Keratinocyte (primary cell): ENCODE measurements around the gene CARMIL1. TPM values are rescaled to one million over a fixed set of nuclear protein-coding genes. Genes with fewer than 3 reads are reported as not detected.
A peak's percentile ranks its signal among the peaks of the same experiment; 100 is the strongest.

Experiments
- DNase-seq: peaks from one replicate; pipeline ENCODE4 v3.0.0-alpha.2; 2011; ENCODE audit warnings: low read depth, missing footprints, low spot score
- FAIRE-seq: peaks from 2 replicates; lab custom pipeline; 2011; peaks lifted over from hg19 to GRCh38; lab: Jason Lieb, UNC
- H2AFZ ChIP-seq: 2 replicates; pipeline ENCODE4 v1.6.0; 2012; ENCODE audit warnings: low read length, control low read depth, inconsistent platforms; ENCODE audit not compliant: control insufficient read depth
- H3K27ac ChIP-seq: 2 replicates; pipeline ENCODE4 v1.5.1; 2011; ENCODE audit warnings: low read length; ENCODE audit not compliant: control insufficient read depth, insufficient read depth
- H3K27me3 ChIP-seq: 3 replicates; pipeline ENCODE4 v1.6.0; 2011; ENCODE audit warnings: low read length; ENCODE audit not compliant: control insufficient read depth, insufficient read depth; ENCODE audit errors: extremely low read depth
- H3K36me3 ChIP-seq, 2 experiments: 2 replicates in 1 of 2; 3 replicates in 1 of 2; pipeline ENCODE4 v1.5.1; 2011; ENCODE audit warnings: low read length in 2 of 2, mild to moderate bottlenecking in 1 of 2; ENCODE audit not compliant: control insufficient read depth in 2 of 2, insufficient read depth in 2 of 2; ENCODE audit errors: extremely low read depth in 1 of 2
- H3K4me1 ChIP-seq: 3 replicates; pipeline ENCODE4 v1.5.1; 2011; ENCODE audit warnings: low read length; ENCODE audit not compliant: control insufficient read depth, insufficient read depth; ENCODE audit errors: extremely low read depth
- H3K4me2 ChIP-seq: 3 replicates; pipeline ENCODE4 v1.6.0; 2011; ENCODE audit warnings: low read depth, low read length; ENCODE audit not compliant: control insufficient read depth, insufficient read depth; ENCODE audit errors: extremely low read depth
- H3K4me3 ChIP-seq, 3 experiments: fragments of 200-600 bp in 1 of 3; sonication (generic) in 1 of 3; 2 replicates in 2 of 3; 3 replicates in 1 of 3; pipeline ENCODE4 v1.5.1; 2011 to 2016; ENCODE audit warnings: low read length in 3 of 3, mild to moderate bottlenecking in 3 of 3, control low read depth in 2 of 3, inconsistent platforms in 1 of 3, low read depth in 1 of 3, mixed read lengths in 1 of 3, mixed run types in 1 of 3, moderate library complexity in 1 of 3; ENCODE audit not compliant: control insufficient read depth in 2 of 3, insufficient read depth in 2 of 3; ENCODE audit errors: extremely low read depth in 1 of 3
- H3K79me2 ChIP-seq: 2 replicates; pipeline ENCODE4 v1.6.0; 2012; ENCODE audit warnings: low read length; ENCODE audit not compliant: control insufficient read depth, insufficient read depth
- H3K9ac ChIP-seq: 3 replicates; pipeline ENCODE4 v1.6.0; 2011; ENCODE audit warnings: low read length; ENCODE audit not compliant: control insufficient read depth, insufficient read depth; ENCODE audit errors: extremely low read depth
- H3K9me1 ChIP-seq: 3 replicates; pipeline ENCODE4 v1.6.0; 2011; ENCODE audit warnings: low read length; ENCODE audit not compliant: control insufficient read depth, insufficient read depth; ENCODE audit errors: extremely low read depth
- H3K9me3 ChIP-seq: 2 replicates; pipeline ENCODE4 v1.5.1; 2012; ENCODE audit warnings: low read depth, low read length; ENCODE audit not compliant: control insufficient read depth
- H4K20me1 ChIP-seq: 3 replicates; pipeline ENCODE4 v1.6.0; 2011; ENCODE audit warnings: low read length; ENCODE audit not compliant: control insufficient read depth, insufficient read depth; ENCODE audit errors: extremely low read depth
- CTCF ChIP-seq, 3 experiments: IDR thresholded peaks in 1 of 3; conservative IDR thresholded peaks in 1 of 3; optimal IDR thresholded peaks in 1 of 3; 2 replicates in 2 of 3; 3 replicates in 1 of 3; pipeline versions ENCODE3 to v1.5.1; 2011; ENCODE audit warnings: low read length in 3 of 3, mild to moderate bottlenecking in 3 of 3, moderate library complexity in 2 of 3, control low read depth in 1 of 3, inconsistent platforms in 1 of 3; ENCODE audit not compliant: insufficient read depth in 2 of 3; ENCODE audit errors: extremely low read depth in 1 of 3
- EZH2 ChIP-seq: IDR thresholded peaks from one replicate; pipeline ENCODE4 v1.6.1; 2012; ENCODE audit warnings: inconsistent platforms, mild to moderate bottlenecking, low read length, moderate library complexity
- dilution Hi-C: fragments of 300-500 bp; cut with MboI; formaldehyde crosslinking; loops from one replicate; pipeline ENCODE4 v1.7.0; 2020; ENCODE audit warnings: low sequenced_read_pairs; ENCODE audit not compliant: extremely low pct_ligation_motif_present
- polyA plus RNA-seq, 5 experiments: library from polyadenylated mRNA; depleted of rRNA in 3 of 5; stranded (reverse) in 3 of 5; stranded (forward) in 1 of 5; unstranded in 1 of 5; fragments of >200 nt; gene quantifications; 1 replicate in 1 of 5; 2 replicates in 3 of 5; 3 replicates in 1 of 5; pipeline versions ENCODE4 v1.2.1 to v1.2.3, GENCODE V29; 2011 to 2012; ENCODE audit warnings: missing spikeins in 2 of 5, low read depth in 1 of 5, low replicate concordance in 1 of 5

Gene CARMIL1
- polyA plus RNA-seq, 1 donor (not counting 4 experiments of a cell fraction or from before 2014, with no cell fraction given): 18.9 TPM

- H4K20me1 ChIP-seq: no peaks in the 10 kb centered on the region
- H3K4me1 ChIP-seq: peaks cover 23% of the 10 kb centered on the region
- no peak overlapping the region for H3K27ac ChIP-seq
- TF ChIP-seq CTCF (optimal IDR thresholded peaks at IDR 0.05 in 1 of 3, IDR thresholded peaks at IDR 0.05 in 1 of 3, conservative IDR thresholded peaks at IDR 0.05 in 1 of 3; ENCODE audit: extremely low read depth in 1 of 3, insufficient read depth in 2 of 3, low read length in 3 of 3): no peak
- TF ChIP-seq EZH2: no peak
- H3K9me3 ChIP-seq: no peaks in the 10 kb centered on the region
- H3K9me1 ChIP-seq: no peaks in the 10 kb centered on the region
- H3K36me3 ChIP-seq: no peaks in the 10 kb centered on the region
- H3K4me3 ChIP-seq: peak overlapping the region in 1 of 3 experiments; percentile 5
- H3K4me2 ChIP-seq: peak overlapping the region; percentile 82
- dilution Hi-C loops: no loop called here
- H3K9ac ChIP-seq: no peak overlapping the region
- H2AFZ ChIP-seq: no peak overlapping the region
- peaks cover 35% of the 10 kb centered on the region for H3K79me2 ChIP-seq
- no peaks in the 10 kb centered on the region for H3K27me3 ChIP-seq
- DNase-seq: no peak
- FAIRE-seq: no peak
These were observed 126.3 kb downstream of the CARMIL1 start for GRCh38 chr6:25405442-25405841.

GRCh38 chr6:25407431-25407830 is 128.3 kb downstream of the CARMIL1 start:
- H3K36me3 ChIP-seq: no peaks in the 10 kb centered on the region
- H3K9me3 ChIP-seq: no peaks in the 10 kb centered on the region
- H4K20me1 ChIP-seq: no peaks in the 10 kb centered on the region
- no peaks in the 10 kb centered on the region for H3K9me1 ChIP-seq
- peaks cover 39% of the 10 kb centered on the region for H3K79me2 ChIP-seq
- no peak for TF ChIP-seq EZH2
- no peak for TF ChIP-seq CTCF (optimal IDR thresholded peaks at IDR 0.05 in 1 of 3, IDR thresholded peaks at IDR 0.05 in 1 of 3, conservative IDR thresholded peaks at IDR 0.05 in 1 of 3; ENCODE audit: extremely low read depth in 1 of 3, insufficient read depth in 2 of 3, low read length in 3 of 3)
- H3K27ac ChIP-seq: no peak overlapping the region
- H3K4me3 ChIP-seq: no peak overlapping the region
- FAIRE-seq (no peak), DNase-seq (no peak)
- H2AFZ ChIP-seq: no peak overlapping the region
- H3K4me1 ChIP-seq: peaks cover 17% of the 10 kb centered on the region
- H3K27me3 ChIP-seq: no peaks in the 10 kb centered on the region
- no peak overlapping the region for H3K9ac ChIP-seq
- H3K4me2 ChIP-seq: no peak overlapping the region
- dilution Hi-C loops: no loop called here
